Ammon's horn (tissue), 1 donor: ENCODE measurements around the gene CACNA1C.
"Not testable (repeated sequence)": the region's sequence is repeated elsewhere in the genome, so short reads cannot be mapped to it uniquely, and the experiment has no call there.

Experiments
- DNase-seq: peaks from one replicate; pipeline ENCODE4 v3.0.0-alpha.2; 2016; ENCODE audit warnings: low spot score

CACNA1C gene

GRCh38 chr12:2485681-2486080 lies 432.9 kb downstream of the CACNA1C start:
- DNase-seq: no peak

GRCh38 chr12:2486796-2487195 lies 434.0 kb downstream of the CACNA1C start:
- DNase-seq: no peak

- no peak for DNase-seq
Measured at GRCh38 chr12:2487278-2487677, 434.5 kb downstream of the CACNA1C start.

- no peak for DNase-seq
Measured at GRCh38 chr12:2488131-2488530, 435.3 kb downstream of the CACNA1C start.

- DNase-seq: no peak
Measured at GRCh38 chr12:2488596-2488995, 435.8 kb downstream of the CACNA1C start.

- no peak for DNase-seq
Measured at GRCh38 chr12:2489275-2489674, 436.5 kb downstream of the CACNA1C start.

- no peak for DNase-seq
Measured at GRCh38 chr12:2490831-2491230, 438.0 kb downstream of the CACNA1C start.

GRCh38 chr12:2491349-2491748 lies 438.6 kb downstream of the CACNA1C start:
- DNase-seq: not testable (repeated sequence)

- no peak for DNase-seq
Measured at GRCh38 chr12:2492236-2492635, 439.4 kb downstream of the CACNA1C start.

- no peak for DNase-seq
Measured at GRCh38 chr12:2493086-2493485, 440.3 kb downstream of the CACNA1C start.

- peak; percentile 53 for DNase-seq
Measured at GRCh38 chr12:2494486-2495192, 441.9 kb downstream of the CACNA1C start.

- no peak for DNase-seq
Measured at GRCh38 chr12:2495417-2496112, 442.8 kb downstream of the CACNA1C start.

GRCh38 chr12:2498964-2499500 lies 446.2 kb downstream of the CACNA1C start:
- DNase-seq: no peak

- peak; percentile 61 for DNase-seq
Measured at GRCh38 chr12:2501464-2502191, 448.8 kb downstream of the CACNA1C start.

- no peak for DNase-seq
Measured at GRCh38 chr12:2503036-2503435, 450.2 kb downstream of the CACNA1C start.

- DNase-seq: no peak
Measured at GRCh38 chr12:2503762-2504161, 451.0 kb downstream of the CACNA1C start.

GRCh38 chr12:2504577-2504976 lies 451.8 kb downstream of the CACNA1C start:
- DNase-seq: no peak

- DNase-seq: peak; percentile 17
Measured at GRCh38 chr12:2507814-2508213, 455.0 kb downstream of the CACNA1C start.

- DNase-seq: no peak
Measured at GRCh38 chr12:2509137-2509536, 456.4 kb downstream of the CACNA1C start.

GRCh38 chr12:2510045-2510444 lies 457.3 kb downstream of the CACNA1C start:
- DNase-seq: no peak

GRCh38 chr12:2513141-2514037 lies 460.6 kb downstream of the CACNA1C start:
- no peak for DNase-seq

- no peak for DNase-seq
Measured at GRCh38 chr12:2514038-2514340, 461.2 kb downstream of the CACNA1C start.
